NCI-H2171 (cell line): Measurements from ENCODE around the gene LRP8.
"Not testable (repeated sequence)": the region's sequence is repeated elsewhere in the genome, so short reads cannot be mapped to it uniquely, and the experiment has no call there.

ENCODE experiments used
- DNase-seq: peaks from one replicate; lab custom pipeline; 2025; lab: John Stamatoyannopoulos, UW

The LRP8 gene

DNA sequence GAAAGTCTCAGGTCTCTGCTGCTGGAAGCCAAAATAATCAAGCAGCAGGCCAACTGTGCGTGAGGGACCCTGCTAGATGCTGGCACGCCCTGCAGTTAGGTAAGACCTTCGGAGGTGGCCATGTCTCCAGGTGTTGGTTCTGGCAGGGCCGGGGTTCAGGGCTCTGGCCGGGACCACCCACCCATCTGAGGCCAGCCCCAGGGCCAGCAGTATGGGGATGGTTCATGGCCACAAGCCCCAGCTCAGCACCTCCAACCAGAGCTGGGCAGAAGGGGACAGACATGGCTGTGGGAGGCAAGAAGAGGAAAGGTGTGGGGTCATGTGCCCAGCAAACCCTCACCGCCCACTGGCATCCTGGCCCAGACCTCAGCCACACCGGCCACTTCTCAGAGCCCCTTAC lies 23.3 kb downstream of the LRP8 start:
- no peak for DNase-seq

DNA sequence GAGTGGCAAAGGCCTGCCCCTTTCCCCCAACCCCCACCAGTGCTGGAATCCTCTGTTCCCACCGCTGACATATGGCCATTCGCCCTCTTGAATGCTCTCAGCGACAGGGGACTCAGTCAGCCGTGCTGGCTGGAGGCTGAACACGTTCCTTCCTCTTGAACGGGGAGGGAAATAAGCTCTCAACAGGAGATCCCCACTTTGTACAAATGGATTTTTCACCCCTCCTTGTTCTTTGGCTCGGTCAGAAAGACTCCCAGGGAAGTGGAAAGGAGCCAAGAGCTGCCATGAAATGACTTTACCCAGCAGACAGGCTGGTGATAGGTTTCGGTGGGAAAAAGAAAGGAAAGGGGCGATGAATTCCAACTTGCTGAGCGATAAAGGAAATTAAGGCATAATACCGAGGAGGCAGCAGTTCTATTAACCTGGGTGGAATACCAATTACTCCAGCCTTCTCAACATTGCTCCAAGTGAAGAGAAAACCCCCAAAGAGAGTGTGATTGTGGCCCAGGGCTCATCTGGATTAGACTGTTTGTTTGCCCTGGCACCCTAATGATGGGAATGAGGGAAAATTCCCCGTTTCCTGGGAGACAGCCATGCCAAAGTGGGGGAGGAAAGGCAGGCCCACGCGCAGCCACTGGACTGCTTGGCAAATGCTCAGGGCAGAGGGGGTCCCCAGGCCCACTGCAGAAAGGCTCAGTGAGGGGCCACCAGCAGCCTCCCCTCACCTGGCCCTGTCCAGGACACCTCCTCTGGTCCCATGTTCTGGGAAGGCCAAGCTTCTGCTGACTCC lies 23.9 kb downstream of the LRP8 start:
- DNase-seq, result peak; percentile 12

DNA sequence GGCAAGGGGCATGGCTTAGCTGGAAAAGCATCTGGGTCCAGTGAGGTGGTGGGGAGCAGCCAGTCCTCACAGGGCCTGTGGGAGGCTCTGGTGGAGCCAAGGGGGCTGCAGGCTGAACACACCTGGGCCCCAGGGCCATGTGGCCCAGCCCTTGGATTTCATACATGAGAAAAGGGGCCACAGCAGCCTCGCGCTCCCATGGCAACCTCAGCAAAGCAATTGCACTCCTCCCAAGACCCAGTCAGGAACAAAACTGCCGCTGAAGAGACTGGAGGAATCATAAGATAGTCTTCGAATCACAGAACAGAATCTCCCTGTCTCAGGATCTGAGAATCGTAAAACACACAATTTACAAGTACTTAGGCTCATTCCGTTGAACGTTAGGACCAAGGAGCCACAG lies 24.6 kb downstream of the LRP8 start:
- no peak for DNase-seq

DNA sequence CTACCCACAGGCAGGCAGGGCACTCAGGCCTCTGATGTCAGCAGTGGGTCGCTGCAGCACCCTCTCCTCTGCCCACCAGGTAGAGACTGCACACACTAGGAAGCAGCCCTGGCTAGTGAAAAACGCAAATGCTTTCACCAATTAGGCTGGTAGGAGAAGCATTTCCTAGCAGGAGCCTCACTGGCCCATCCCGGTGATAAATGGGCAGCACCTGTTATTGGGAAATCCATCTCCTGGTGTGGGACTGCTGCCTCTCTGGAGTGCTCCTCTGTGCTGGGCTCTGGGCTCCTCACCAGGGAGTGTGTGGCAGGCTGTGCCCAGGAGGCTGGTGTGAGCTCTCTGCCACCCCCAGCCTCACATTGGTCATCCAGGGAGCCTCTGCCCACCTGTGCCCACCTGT lies 28.6 kb downstream of the LRP8 start:
- no peak for DNase-seq

DNA sequence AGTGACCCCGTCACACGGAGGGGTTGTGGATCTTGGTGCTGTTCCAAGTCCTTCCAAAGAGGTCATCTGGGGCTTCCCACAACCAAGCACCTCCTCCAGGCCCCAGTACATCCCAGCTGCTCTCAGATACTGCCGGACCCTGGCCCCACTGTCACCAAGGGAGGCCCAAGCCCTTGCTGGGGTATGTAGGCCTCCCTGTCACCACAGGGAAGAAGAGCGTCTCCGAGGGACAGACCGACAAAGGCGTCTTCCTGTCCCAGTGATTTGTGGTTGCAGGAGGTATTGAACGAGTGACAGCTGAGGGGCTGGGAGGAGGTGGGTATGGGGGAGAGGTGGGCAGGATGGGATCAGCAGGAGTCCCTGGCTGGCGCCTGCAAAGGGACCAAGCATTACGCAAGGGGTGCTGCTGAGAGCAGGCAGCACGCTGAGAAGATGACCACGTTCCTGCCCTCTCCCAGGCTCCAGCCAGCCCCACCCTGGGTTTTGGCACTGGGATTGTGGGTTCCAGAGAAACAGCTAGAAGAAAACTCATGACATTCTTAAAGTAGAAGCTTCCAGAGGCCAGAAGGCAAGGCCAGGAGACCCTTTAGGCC lies 29.7 kb downstream of the LRP8 start:
- DNase-seq, result no peak

DNA sequence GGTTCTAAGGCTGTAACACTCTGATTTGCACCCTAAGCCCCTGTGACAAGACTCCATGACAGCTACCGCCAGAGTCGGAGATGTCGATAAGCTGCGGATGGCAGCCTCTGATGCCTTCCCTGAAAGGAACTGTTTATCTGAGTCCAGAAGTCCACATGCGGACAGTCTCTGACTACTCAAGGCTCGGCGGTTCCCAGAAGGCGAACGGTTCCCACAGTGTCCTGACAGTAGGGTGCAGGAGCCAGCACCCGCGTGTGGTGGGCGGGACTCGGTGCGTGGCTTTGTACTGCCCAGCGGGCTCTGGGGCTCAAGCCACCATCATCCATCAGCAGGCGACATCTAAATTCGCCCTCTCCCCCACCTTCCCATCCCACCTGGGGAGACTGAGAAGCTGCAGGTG lies 30.7 kb downstream of the LRP8 start:
- DNase-seq, result no peak

DNA sequence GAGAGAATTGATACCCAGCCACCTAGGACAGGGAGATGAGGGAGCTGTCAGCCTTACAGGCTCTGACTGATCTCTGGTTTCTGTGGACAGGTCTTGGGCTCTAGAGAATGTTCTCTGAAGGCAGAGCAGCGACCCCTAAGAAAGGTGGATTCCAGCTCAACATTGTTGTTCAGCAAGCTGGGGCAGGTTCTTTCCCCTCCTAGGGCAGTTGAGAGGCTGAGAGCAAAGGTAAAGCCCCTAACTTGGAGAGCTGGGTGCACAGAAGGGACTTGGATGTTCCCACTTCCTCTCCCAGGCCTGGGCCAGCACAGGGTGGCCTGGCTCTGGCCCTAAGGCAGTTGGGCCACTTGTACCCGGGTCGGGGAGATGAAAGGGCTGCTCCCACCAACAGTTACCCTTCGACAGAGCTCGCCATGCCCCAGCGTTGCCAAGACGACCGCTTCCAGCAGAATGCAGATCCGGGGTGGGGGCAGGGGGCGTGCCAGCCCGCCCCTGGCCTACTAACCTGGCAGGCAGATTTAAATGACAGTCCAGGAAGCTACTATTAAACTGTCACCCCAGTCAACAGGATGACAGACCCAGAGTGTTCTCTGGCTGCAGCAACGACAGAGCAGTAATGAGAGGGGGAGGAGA lies 31.6 kb downstream of the LRP8 start:
- no peak for DNase-seq

DNA sequence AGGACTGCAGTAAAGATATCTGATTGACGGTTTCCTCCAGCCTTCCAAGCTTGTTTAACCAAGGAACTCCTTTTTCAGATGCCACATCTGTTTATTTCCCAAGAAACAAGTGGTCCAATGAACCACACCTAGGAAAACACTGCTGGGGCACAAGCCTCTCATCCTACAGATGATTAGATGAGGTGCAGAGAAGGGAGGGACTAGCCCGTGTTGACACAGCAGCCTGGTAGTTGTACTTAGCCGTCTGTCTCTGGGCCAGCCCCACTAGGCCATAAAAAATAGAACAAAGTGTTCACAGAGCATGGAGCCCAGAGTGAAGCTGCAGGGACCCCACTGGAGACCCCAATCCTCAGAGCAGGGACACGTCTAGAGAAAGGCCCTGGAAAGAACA lies 32.1 kb downstream of the LRP8 start:
- no peak for DNase-seq

DNA sequence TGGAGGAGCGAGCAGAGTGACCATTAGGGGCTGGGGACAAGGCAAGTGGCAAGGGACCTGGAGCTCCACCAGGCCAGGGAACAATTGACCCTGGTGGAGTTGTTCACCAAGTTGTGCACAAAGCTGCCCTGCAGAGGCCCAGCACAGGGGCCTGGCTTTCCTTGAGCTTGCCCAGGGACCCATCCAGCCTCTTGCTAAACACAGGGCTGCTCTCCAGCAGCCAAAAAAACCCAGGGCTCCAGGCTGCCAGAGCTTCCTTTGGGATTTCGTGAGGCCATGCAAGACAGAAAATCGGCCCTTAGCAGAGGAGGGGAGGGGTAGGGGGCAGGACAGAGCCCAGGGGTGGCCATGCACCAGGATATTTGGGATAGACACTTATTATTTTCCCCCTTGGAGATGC lies 32.6 kb downstream of the LRP8 start:
- DNase-seq, result no peak

DNA sequence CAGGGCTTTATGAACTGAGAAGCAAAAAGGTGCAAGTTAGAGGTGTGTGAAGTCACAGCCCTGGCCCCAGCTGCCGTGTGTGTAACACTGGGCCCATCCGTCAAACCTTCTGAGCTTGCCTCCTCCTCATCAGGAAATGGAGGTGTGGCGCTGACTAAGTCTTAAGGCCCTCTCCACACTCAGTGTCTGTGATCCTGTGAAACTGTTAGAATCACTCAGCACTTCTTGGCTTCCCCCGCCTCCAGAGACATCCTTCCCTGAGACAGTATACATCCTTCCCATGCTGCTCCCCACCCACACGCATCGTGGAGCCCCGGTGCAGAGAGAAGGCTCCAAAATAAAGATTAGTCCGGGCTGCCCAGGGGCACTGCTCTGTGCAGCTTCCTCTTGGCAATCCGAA lies 33.3 kb downstream of the LRP8 start:
- DNase-seq, result no peak

DNA sequence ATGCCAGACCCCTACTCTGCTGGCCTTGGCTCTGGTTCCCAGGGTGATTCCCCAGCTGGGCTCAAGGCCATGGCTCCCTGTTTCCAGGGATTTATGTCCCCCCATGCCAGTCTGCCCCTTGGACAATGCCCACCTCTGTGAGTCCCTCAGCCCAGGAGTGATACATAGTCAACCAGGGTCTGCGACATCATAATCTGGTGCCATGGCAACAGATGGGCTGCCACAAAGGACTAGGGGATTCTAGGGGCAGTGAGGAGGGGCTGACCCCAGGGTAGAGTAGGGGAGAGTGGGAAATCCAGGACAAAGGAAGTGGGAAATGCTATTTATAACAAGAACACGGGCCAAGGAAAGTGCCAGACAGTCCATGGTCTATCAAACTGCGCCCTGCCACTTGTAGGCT lies 33.8 kb downstream of the LRP8 start:
- DNase-seq, result no peak

DNA sequence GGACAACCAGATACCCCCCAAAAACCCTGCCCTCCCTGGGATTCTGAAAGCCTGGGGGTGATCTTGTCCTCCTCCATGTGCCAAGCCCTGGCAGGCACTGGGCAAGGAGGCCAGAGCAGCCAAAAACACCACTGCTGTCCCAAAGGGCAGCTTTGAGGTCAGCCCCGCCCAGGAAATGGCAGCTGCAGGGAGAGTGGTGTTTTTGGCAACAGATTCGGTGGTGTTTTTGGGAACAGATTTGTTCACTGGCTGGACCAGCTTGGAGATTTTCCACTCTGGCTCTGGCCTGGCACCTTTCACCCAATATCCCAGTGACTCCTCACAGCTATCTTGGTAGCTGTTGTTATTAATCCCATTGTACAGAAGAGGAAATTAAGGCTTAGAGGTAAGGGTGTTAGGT lies 34.7 kb downstream of the LRP8 start:
- no peak for DNase-seq

DNA sequence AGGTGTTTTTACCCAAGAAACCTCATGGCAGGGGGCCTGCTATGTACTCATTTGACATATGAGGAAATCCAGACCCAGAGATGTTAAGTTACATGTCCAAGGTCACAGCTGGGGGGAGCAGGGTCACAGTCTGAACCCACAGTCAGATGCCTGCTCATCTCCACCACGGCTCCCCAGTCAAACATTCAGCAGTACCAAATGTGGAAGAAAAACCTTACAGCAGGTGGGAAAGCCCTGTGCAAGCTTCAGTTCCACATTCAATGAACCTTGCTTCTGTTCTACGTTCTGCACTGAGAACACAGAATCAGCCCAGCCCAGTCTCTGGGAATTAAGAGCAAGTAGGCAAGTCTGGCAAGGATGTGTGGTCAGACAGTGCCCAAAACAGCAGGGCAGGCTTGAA lies 35.2 kb downstream of the LRP8 start:
- DNase-seq, result no peak

DNA sequence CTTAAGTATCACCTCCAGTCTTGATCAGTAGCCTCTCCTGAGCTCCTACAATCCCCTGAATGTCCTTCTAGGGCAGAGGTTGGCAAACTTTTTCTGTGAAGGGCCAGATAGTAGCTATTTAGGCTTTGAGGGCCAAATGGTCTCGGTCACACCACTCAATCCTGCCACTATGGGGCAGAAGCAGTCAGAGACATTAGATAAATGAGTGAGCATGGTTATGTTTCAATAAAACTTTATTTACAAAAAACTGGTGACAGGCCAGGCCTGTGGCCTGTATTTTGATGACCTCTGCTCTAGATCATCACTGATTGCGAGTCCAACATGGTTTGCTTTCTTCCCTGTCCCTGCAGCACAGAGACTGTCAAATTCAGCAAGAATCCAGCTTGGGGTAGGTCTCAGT lies 36.3 kb downstream of the LRP8 start:
- DNase-seq, result no peak

DNA sequence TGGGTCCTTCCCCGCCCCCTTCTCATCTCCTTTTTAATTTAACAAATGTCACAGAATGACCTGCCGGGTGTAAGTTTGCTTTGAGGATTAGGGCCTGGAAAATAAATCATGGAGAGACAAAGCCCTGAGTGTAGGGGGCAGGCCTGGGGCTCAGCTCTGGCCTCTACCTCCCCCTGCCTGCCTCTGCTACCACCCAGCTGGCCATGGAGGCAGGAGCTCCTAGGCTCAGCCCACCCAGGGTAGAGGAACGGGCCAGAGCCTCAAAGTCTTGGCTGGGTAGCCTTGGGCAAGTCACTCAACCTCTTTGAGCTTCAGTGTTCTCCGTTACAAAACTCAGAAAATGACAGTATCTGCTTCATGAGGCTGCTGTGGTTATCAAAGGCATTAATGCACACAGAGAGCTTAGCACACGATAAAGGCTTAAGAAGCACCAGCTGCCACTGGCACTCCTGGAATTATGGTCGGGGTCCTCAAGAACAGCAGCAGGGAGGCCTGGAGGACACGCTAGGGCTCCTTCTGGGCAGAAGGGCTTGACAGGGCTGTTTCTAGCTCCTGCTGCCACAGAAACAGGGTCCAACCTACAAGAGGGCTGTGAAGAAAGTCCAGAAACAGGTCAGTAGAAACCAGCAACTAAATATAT lies 39.0 kb downstream of the LRP8 start:
- DNase-seq, result no peak

DNA sequence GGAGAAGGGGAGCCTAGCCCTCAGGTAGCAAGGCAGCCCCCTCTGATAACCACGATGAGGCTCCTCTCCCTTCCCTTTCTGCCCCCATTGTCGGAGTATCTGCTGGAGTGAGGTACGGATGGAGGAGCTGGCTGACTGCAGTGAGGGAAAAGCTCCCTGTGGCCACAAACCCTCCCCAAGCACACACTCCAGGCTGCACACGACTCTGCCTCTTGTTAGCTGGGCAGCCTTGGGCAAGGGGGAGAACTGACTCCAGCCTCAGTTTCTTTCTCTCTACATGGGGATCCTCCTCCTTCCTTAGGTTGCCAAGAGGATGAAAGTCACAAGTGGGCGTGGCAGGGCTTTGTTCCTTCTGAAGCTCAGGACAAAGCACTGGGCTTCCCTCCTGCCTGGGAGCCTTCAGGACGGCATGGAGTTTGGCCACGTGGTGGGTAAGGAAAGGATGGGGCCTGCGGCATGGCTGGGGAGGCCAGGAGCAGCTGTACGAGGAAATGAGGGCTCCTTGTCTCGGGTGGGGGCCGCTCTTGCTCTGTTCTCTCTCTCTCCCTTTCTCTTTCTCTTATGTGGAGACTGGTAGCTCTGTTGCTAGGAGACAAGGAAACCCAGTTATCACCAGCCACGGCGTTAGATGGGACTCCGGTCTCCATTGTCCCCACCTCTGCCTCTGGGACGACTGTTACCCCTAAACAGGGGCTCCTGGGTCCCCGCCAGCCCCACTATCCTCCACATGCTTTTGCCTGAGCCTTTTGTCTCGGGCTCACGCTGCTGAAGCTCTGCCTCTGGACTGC lies 39.7 kb downstream of the LRP8 start:
- DNase-seq, result no peak

DNA sequence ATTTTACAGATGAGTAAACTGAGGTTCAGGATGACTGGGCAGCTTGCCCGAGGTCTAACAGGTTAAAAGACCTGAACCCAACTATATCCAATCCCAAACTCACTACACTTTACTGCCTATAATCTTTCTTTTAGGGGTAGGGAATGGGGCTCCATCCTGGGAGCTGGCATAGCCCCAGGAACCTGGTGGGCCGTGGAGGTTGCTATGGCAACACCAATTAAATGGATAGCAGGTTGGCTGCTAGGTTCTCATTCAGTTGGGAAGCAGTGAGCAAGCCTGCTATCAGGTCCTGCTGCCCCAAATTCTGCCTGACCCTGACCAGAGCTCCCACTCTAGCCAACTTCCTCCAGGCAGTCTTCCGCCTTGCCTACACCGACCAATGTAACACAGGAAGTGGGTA lies 40.9 kb downstream of the LRP8 start:
- peak; percentile 22 for DNase-seq

DNA sequence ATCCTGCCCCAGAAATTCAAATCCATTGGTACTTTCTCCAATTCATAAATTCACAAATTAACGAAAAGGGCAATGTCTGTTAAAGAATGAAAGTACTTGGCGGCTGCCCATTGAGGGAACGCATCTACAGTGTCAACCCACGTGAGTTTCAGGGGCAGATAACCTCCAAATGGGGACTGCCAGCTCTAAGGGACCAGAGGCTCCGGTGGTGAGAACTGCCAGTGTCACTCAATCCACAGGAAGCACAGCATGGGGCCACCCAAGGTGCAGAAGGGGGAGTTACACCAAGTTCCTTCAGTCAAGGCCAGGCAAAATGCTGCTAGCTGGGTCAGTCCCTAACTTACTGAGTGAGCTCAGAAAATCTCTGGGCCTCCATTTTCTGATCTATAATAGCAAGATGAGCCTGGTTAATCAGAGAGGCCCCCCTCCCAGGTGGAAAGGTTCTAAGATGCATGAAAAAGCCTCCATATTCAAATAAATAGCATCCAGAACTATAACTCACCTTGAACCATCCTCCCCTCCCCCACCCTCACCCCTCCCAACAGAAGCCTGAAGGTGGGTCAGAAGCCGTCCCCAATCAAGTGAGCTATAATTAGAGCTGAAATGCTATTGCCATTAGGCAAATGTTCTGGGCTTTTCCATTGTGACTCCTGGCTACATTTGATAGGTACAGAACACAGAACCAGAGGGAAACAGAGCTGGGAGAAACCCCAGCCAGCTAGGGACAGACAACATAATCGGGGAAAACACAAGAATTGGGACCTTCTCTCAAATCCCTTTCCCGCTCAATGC lies 41.7 kb downstream of the LRP8 start:
- no peak for DNase-seq

DNA sequence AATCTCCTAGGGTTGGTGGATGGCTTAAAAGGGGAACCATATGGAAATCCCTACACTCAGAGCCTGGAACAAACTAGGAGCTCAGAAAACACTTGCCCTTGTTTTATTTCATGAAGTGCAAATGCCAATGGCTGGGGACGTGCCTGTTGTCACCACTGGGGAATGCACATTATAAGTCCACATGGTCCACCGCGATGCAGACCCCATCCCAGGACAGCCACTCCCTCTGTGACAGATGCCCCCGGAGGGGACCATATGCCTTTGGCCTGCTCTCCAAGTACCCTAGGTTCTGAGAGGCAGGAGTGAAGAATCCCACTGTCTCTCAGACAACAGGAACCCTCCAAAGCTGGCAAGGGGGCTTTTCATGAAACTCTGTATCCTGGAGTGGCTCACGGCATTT lies 42.3 kb downstream of the LRP8 start:
- no peak for DNase-seq

DNA sequence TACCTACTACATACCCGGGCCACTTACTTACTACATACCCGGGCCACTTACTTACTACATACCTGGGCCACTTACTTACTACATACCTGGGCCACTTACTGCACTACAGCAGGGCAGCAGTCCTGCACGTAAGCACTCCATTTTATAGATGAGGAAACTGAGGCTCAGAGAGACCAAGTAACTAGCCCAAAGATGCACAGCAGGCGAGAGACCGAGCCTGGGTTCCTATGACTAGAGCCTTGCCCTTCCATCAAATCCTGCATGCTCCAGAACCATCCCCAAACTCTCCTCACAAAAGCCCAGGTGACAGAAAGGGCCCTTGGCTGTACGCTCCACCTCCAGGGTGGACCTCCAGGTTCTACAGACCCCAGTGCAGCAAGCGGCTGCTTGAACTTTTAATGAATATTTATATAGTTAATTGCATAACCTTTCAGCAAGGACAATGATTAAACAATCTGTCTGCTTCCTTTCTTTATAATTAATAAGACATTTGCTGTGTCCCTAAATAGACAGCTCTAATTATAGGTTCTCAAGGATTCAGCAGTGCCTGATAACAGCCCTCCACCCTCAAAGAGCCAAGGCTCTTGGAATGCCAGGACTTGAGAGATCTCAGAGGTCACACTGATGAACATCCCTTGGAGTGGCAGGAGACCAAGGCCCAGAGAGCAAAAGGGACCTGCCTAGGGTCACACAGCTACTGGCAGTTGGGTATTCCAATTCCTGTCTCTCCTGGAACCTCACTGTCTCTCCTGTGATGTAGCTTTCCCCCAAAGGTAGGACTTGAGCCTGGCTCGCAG lies 43.4 kb downstream of the LRP8 start:
- DNase-seq, result no peak

DNA sequence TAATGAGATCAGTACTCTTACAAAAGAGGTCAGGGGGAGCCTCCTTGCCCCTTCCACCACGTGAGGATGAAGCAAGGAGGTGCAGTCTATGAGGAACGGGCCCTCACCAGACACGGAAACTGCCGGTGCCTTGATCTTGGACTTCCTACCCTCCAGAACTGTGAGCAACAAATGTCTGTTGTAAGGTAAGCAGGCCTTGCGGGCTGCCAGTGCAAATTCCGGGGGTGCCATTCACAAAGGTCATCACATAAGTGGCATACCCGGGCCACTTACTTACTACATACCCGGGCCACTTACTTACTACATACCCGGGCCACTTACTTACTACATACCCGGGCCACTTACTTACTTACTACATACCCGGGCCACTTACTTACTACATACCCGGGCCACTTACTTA lies 44.7 kb downstream of the LRP8 start:
- not testable (repeated sequence) for DNase-seq
